GM18498 (cell line): Measurements from ENCODE around the gene TLX1.
"Not testable (repeated sequence)": the region's sequence is repeated elsewhere in the genome, so short reads cannot be mapped to it uniquely, and the experiment has no call there.

Experiments
- ATAC-seq: cut with Tn5 transposase; IDR thresholded peaks from one replicate; pipeline ENCODE4 v1.9.1; 2021; ENCODE audit warnings: mild to moderate bottlenecking, moderate library complexity; ENCODE audit not compliant: unreplicated experiment

Gene TLX1

DNA sequence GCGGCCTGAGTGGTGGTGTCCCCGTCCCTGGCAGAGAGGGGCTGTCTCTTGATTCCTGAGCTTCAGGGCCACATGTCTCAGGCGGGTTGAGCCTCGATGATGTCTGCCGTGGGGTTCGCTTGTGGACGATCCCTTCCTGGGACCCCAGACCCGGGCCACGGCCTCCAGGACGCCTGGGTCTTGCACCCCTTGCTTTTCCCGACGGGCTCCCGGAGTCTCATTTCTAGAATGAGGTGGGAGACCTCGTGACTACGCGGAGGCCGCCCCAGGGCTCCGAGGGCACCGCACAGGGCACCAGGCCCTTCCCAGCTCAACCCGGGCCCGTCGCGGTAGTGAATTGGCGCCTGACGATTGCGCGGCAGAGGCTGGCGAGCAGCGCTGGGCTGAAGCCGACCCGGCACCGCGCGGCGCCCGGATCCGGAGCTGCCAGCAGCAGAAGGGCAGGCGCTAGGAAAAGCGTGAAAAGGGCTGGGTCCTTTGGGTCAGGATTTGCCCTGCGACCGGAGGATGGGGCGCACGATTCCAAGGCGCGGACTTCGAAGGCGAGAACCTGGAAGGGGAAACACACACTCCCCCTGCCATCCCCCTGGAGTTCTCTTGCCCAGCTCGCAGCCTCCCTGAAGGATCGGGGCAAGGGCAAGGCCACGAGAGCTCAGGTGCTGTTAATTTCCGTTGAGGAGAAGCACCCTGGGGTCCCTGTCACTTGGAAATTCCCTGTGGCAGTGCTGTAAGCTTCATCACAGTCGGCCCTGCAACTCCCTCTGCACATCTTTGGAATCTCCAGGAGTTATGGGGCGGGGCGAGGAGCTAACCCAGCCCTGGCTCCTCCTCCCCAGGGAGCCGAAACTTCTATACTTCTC, 15.5 kb downstream of the TLX1 start:
- no peak for ATAC-seq

DNA sequence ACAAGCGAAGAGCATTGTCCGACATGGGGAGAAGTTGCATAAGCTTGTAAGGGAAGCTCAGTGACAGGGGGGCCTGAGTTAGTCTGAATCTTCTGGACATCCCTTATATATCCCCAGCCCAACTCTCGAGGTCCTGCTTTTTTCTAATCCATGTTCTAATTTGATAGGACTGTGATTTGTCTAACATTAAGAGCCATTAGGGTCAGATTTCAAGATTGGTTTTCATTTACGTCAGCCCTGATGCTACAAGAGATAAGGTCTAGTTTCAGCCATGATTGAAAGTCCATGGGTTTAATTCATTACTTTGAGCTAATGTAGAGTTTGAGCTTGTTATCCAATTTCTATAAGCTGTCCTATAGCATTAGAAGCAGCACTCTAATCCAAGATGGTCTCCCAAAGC, 20.3 kb downstream of the TLX1 start:
- no peak for ATAC-seq

DNA sequence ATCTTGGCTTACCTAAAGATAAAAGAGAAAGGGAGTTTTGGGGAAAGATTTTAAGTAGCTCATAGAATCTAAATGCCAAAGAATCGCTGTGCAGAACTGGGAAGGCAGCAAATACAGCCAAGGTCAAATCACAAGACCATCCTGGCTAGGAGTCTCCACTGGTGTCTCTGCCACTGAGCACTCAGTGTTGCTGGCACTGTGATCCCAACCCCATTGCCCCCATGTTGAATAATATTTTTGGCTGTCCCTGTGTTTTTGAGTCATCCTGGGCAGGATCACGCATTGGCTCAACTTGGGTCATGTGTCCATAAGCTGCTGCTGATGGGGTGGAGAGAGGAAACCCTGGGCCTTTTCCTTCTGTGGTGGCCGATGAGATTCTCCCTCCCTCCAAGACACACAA, 21.2 kb downstream of the TLX1 start:
- no peak for ATAC-seq

DNA sequence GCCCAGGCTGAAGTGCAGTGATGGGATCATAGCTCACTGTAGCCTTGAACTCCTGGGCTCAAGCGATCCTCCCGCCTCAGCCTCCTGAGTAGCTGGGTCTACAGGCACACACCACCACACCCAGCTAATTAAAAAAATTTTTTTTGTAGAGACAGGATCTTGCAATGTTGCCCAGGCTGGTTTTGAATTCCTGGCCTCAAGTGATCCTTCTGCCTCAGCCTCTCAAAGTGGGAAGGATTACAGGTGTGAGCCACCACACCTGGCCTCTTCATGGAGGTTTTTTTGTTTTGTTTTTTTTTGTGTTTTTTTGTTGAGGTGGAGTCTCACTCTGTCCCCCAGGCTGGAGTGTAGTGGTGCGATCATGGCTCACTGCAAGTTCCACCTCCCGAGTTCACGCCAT, 23.4 kb downstream of the TLX1 start:
- ATAC-seq = not testable (repeated sequence)

DNA sequence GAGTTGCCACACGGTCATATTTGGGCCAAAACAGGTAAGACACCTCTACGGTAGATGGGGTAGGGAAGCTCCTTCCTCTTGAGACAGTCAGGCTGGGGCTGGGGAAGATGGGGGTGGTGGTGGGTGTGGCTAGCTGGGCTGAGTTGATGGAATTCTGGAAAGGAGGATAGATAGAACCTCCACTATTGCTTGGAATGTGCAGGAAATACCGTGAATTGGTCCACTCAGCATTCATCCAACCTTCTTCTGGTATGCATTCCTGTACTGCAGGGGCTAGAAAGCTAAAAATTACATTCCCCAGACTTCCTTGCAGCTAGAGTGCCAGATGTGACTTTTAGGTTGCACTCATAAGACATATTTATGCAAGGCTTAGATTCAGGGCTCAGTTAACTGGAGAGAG, 24.8 kb downstream of the TLX1 start:
- ATAC-seq = no peak

DNA sequence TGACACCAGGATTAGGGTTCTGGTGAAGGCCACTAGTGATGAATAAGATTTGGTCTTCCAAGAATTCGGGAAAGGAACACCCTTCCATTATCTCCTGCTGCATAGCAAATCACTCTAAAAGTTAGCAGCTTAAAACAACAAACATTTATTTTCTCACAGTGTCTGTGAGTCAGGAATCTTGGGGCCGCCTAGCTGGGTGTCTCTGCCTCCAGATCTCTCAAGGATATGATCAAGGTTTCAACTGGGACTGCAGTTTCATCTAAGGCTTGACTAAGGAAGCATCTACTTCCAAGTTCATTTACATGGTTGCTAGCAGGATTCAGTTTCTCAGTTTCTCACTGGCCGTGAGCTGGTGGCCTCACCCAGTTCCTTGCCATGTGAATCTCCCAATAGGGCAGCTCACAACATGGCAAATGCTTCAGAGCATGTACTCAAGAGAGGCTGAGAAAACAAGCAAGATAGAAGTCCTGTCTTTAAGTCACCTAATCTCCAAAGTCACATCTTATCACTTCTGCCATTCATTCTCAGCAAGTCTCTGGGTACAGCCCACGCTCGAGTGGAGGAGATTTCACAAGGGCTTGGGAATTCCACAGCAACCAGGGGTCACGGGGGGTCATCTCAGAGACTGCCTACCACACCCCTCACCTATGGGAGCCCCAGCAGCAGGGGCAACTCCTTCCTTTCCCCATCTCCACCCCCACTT, 26.8 kb downstream of the TLX1 start:
- ATAC-seq = no peak

DNA sequence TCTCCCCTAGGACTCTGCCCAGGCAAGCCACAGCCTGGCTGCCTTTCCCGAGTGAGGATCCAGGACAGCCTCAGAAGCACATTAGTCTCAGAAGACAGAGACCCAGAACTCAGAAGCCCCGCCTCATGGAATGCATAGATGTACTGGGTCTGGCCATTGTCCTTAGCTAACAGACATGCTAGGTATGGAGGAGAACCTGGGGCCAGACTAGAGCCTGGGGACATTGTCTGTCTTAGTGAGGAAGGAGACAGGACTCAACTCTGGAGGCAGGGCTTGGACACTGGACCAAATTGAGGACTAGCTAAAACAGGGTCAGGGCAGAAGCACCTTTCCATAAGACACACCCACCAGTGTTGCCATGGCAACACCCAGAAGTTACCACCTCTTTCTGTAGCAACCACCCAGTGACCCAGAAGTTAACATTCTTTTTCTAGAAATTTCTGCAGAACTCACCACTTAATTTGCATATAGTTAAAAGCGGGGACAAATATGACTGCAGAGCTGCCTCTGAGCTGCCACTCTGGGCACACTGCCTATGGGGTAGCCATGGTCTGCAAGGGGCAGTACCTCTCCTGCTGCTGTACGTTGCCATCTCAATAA, 27.5 kb downstream of the TLX1 start:
- ATAC-seq = no peak

DNA sequence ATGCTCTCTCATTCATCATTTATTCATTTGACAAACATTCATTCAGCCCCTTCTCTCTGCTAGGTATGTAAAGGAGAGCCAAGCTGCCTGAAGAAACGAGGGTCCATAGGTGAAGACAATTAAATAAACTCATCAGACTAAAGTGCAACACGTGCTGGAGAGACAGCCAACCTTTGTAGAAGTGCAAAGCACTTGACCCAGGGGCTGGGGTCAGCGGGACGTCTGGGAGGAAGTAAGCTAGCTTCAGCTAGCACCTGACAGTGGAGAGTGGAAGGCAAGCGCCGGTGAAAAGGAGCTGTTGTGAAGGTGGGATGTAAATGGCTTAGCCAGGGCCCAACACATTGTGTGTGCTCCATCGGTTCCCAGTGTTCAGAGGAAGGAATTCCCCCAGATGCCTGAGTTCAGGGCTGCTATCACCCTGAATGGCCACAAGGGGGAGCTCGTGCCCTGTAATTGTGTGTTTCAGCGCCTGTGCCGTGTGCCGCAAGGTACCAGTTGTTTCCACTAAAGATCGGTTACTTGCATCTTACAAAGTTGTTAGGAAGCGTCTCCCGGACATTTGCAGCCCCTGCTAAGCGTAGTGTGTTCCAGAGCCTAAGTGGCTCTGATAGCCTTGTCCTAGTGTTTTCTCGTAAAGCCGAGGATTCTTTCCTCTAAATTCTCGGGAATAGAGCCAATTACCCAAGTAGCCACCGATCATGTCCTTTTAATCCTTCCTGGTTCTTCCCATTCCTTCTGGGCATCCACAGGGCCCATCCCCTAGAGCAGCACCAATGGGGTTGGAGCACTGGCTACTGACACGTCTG, 30.6 kb downstream of the TLX1 start:
- peak; percentile 57 for ATAC-seq

DNA sequence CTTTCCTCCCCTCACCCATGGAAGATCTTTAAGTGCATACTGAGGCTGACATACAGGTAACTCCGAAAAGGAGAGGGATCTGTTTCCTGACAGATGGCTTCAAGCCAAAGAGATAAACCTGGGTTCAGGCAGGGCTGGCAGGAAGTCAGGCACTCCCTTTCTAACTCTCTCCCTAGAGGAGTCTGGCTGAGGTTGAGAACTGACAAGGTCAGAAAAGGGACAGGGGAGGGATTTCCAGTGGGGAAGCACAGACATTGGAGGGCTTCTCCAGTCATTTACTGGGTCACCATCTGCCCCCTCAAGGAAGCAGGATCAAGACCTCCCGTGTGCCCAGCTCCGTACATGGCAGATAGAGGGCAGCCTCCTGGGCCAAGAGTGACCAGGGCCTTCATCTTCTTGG, 31.6 kb downstream of the TLX1 start:
- no peak for ATAC-seq

DNA sequence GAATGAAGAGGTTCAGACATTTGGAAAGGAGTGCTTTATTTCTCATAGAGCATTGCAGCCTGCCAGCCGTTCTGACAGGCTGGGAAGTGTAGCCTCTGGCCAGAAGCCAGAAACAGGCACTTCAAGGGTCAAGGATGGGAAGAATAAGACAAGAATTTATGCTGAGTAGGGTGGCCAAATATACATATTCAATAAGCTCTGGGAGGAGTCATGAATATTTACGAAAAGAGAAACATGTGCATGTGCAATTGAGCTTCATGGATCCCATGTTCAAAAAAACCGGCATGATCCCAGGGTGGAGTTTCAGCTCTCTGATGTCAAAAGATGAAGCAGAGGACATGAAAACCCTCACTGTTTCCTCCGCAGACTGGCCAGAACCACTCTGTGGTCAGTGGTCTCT, 32.9 kb downstream of the TLX1 start:
- no peak for ATAC-seq

DNA sequence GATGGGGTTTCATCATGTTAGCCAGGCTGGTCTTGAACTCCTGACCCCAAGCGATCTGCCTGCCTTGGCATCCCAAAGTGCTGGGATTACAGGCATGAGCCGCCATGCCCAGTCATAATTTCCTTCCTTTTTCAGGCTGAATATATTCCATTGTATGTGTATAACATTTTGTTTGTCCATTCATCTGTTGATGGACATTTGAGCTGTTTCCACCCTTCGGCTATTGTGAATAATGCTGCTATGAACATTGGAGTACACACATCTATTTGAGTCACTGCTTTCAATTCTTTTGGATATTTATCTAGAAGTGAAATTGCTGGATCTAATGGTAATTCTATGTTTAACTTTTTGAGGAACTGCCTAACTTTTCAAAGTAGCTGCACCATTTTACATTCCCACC, 34.6 kb downstream of the TLX1 start:
- no peak for ATAC-seq

DNA sequence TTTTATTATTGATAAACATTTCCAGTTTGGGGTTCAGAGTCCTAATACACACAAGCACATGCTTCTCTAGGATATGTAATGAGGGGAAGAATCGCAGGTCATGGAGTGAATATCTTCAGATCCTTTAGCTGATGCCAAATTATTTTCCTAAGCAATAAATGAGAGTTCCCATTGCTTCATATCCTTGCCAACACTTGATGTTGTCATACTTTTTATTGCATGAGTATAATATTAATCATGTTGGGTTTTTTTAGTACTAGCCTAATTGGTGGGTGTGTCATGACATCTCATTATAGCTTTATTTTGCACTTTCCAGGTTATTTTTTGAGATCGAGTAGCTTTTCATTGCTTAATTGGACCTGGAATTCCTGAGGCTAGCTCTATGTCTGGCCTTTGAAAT, 35.3 kb downstream of the TLX1 start:
- ATAC-seq = no peak

DNA sequence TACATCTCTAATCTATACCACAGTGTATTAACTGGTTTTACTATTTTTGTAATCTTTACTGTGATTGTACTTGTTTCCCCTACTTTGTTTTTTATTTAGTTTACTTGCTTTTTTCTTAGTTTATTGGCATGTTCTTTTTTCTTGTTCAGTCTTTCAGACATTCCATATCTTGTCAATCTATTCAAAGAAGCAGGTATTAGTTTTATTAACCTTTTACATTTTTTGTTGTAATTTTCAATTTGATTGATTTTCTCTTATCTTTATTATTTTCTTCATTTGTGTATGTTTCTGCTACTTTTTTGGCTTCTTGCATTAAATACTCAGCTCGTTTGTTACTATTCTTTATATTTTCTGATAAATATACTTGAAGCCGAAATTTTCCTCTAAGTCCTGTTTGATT, 41.6 kb downstream of the TLX1 start:
- no peak for ATAC-seq

DNA sequence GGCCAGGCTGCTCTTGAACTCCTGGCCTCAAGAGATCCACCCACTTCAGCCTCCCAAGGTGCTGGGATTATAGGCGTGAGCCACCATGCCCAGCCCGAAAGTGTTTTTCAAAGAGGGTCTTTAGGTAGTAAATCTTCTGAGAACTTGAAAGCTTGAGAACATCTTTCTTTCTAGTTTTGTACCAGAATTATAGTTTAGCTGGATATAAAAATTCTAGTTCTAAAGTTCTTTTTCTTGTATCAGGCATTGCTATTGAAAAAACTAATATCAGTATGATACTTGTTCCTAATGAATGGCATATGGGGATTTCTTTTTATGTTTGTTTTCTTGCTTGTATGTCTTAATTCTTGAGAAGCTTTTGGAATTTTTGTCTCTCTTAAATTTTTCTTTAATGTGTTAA, 43.2 kb downstream of the TLX1 start:
- ATAC-seq = no peak

DNA sequence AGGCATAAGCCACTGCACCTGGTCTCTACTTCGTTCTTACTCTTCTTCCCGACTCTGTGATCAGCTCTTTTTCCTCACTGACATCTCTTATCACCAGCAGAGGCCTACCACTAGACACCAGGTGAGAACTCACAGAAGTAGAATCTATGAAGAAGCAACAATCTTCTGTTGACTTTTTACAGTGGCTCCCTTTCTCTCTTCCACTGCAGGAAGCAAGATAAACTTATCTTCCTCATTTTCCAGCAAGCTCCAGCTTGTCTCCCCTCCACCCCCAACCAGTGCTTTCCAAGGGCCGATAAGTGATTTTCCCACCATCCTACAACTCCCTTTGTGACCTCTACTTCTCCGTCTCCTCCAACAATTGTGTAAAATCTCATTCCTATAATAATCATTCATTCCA, 45.5 kb downstream of the TLX1 start:
- ATAC-seq = no peak

DNA sequence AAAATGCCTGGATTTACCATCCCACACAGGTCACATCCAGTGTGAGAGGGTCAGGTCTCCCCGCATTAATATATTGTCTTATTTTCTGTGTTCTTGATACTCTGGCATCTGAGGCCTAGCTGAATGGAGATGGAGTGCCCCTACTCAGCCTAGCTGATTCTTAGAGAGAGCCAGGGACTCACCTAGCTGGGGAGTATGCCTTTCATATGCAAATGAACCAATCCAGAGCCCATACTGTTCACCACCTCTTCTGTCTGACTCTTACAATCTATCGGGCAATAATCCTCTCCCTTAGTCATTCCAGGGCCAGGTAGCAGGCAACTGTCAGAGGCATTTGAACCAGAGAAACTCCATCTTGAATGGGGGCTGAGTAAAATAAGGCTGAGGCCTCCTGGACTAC, 51.8 kb downstream of the TLX1 start:
- no peak for ATAC-seq

DNA sequence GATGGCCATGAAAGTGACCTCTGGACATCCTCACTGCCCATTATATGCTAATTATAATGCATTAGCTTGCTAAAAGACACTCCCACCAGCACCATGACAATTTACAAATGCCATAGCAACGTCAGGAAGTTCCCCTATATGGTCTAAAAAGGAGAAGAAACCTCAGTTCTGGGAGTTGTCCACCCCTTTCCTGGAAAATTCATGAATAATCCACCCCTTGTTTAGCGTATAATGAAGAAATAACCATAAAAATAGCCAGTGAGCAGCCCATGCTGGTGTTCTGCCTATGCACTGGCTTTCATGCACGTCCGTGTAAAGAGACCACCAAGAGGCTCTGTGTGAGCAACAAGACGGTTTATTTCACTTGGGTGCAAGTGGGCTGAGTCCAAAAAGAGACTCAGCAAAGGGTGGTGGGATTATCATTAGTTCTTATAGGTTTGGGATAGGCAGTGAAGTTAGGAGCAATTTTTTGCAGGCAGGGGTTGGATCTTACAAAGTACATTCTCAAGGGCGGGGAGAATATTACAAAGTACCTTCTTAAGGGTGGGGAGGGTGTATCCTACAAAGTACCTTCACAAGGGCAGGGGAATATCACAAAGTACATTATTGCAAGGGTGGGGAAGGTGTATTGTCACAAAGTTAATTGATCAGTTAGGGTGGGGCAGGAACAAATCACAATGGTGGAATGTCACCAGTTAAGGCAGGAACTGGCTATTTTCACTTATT, 52.5 kb downstream of the TLX1 start:
- ATAC-seq = no peak
